ENCODE data around the gene PCGF5.
"Not testable (repeated sequence)": the region's sequence is repeated elsewhere in the genome, so short reads cannot be mapped to it uniquely, and the experiment has no call there.

Gene PCGF5

GRCh38 chr10:91287912-91288311 is 67.4 kb downstream of the PCGF5 start:
- DNase-seq = no peak

- DNase-seq = no peak
Observed at GRCh38 chr10:91289305-91289704, 68.8 kb downstream of the PCGF5 start.

GRCh38 chr10:91290607-91291006 is 70.1 kb downstream of the PCGF5 start:
- no peak for DNase-seq

GRCh38 chr10:91294134-91294906 is 73.9 kb downstream of the PCGF5 start:
- DNase-seq = no peak

- DNase-seq = no peak
Observed at GRCh38 chr10:91295346-91295745, 74.9 kb downstream of the PCGF5 start.

- no peak for DNase-seq
Observed at GRCh38 chr10:91296471-91296870, 76.0 kb downstream of the PCGF5 start.

- DNase-seq = peak; percentile 79
Observed at GRCh38 chr10:91298224-91298871, 77.9 kb downstream of the PCGF5 start.

- DNase-seq = no peak
Observed at GRCh38 chr10:91299999-91300575, 79.6 kb downstream of the PCGF5 start.

- DNase-seq = not testable (repeated sequence)
Observed at GRCh38 chr10:91302946-91303345, 82.5 kb downstream of the PCGF5 start.

GRCh38 chr10:91305979-91306378 is 85.5 kb downstream of the PCGF5 start:
- not testable (repeated sequence) for DNase-seq

GRCh38 chr10:91307489-91307888 is 87.0 kb downstream of the PCGF5 start:
- DNase-seq = no peak

- no peak for DNase-seq
Observed at GRCh38 chr10:91309711-91310110, 89.2 kb downstream of the PCGF5 start.

GRCh38 chr10:91311601-91312381 is 91.3 kb downstream of the PCGF5 start:
- no peak for DNase-seq

- no peak for DNase-seq
Observed at GRCh38 chr10:91312382-91312733, 91.9 kb downstream of the PCGF5 start.

GRCh38 chr10:91313796-91314485 is 93.5 kb downstream of the PCGF5 start:
- no peak for DNase-seq

- DNase-seq = no peak
Observed at GRCh38 chr10:91316486-91316885, 96.0 kb downstream of the PCGF5 start.

- DNase-seq = no peak
Observed at GRCh38 chr10:91317541-91317940, 97.1 kb downstream of the PCGF5 start.

- no peak for DNase-seq
Observed at GRCh38 chr10:91319336-91319735, 98.9 kb downstream of the PCGF5 start.

- not testable (repeated sequence) for DNase-seq
Observed at GRCh38 chr10:91323293-91323905, 102.9 kb downstream of the PCGF5 start.

GRCh38 chr10:91328320-91328984 is 108.0 kb downstream of the PCGF5 start:
- no peak for DNase-seq

All from midbrain (tissue), 1 donor.